Endothelial cell of umbilical vein (primary cell): ENCODE data around the gene PRR23C. TPM values are rescaled to one million over a fixed set of nuclear protein-coding genes. Genes with fewer than 3 reads are reported as not detected.

Source experiments
- BruUV-seq: library from RNA; stranded (reverse); fragments of 400-500 nt; replicated peaks from 2 replicates; lab custom pipeline; 2021; lab: Mats Ljungman, UMichigan
- CTCF ChIA-PET: fragments of 300-600, 350-600 bp; sonication (Branson Sonifier 250); formaldehyde crosslinking; loops from one replicate; lab custom pipeline; 2021; ENCODE audit warnings: antibody characterized with exemption, inconsistent platforms; lab: Charles Lee
- POLR2A ChIA-PET: fragments of 300-600, 350-600 bp; sonication (Branson Sonifier 250); formaldehyde crosslinking; loops from one replicate; lab custom pipeline; 2021; ENCODE audit warnings: antibody characterized with exemption, inconsistent platforms; lab: Charles Lee
- DNase-seq: peaks from one replicate; pipeline ENCODE4 v3.0.0-alpha.2; 2011; ENCODE audit warnings: low read depth, low spot score
- FAIRE-seq: peaks from 2 replicates; lab custom pipeline; 2011; peaks lifted over from hg19 to GRCh38; lab: Jason Lieb, UNC
- H2AFZ ChIP-seq: 2 replicates; pipeline ENCODE4 v1.6.0; 2012; ENCODE audit warnings: low read depth, low read length, control low read depth, inconsistent platforms
- H3K27ac ChIP-seq: 2 replicates; pipeline ENCODE4 v1.5.1; 2011; ENCODE audit warnings: low read depth, mild to moderate bottlenecking, control low read depth, low read length, moderate library complexity; ENCODE audit not compliant: insufficient read depth
- H3K27me3 ChIP-seq, 2 experiments: 2 replicates each; pipeline versions ENCODE4 v1.6.0 to v1.6.1; 2011; ENCODE audit warnings: low read length in 2 of 2, mixed read lengths in 1 of 2; ENCODE audit not compliant: control insufficient read depth in 2 of 2, insufficient read depth in 2 of 2
- H3K36me3 ChIP-seq, 2 experiments: 2 replicates in 1 of 2; 3 replicates in 1 of 2; pipeline ENCODE4 v1.5.1; 2011; ENCODE audit warnings: low read length in 2 of 2, mild to moderate bottlenecking in 1 of 2, moderate library complexity in 1 of 2; ENCODE audit not compliant: control insufficient read depth in 2 of 2, insufficient read depth in 2 of 2; ENCODE audit errors: extremely low read depth in 1 of 2
- H3K4me1 ChIP-seq: 3 replicates; pipeline ENCODE4 v1.5.1; 2011; ENCODE audit warnings: mild to moderate bottlenecking, low read length; ENCODE audit not compliant: control insufficient read depth, insufficient read depth; ENCODE audit errors: extremely low read depth
- H3K4me2 ChIP-seq: 2 replicates; pipeline ENCODE4 v1.6.1; 2011; ENCODE audit warnings: low read length, control low read depth, mixed read lengths; ENCODE audit not compliant: insufficient read depth
- H3K4me3 ChIP-seq, 3 experiments: fragments of 200-600 bp in 1 of 3; sonication (generic), shearing (Covaris generic) in 1 of 3; replicated peaks in 1 of 3; 2 replicates each; pipeline ENCODE4 v1.5.1; 2011 to 2016; ENCODE audit warnings: control low read depth in 3 of 3, low read length in 3 of 3, mild to moderate bottlenecking in 2 of 3, inconsistent platforms in 1 of 3, low read depth in 1 of 3, moderate library complexity in 1 of 3; ENCODE audit not compliant: insufficient read depth in 1 of 3
- H3K79me2 ChIP-seq: 2 replicates; pipeline ENCODE4 v1.6.0; 2012; ENCODE audit warnings: low read length, inconsistent platforms; ENCODE audit not compliant: control insufficient read depth, insufficient read depth
- H3K9ac ChIP-seq: replicated peaks from 2 replicates; pipeline ENCODE3; 2011; ENCODE audit warnings: low read length, control low read depth; ENCODE audit not compliant: insufficient read depth; ENCODE audit errors: extremely low read depth
- H3K9me1 ChIP-seq: replicated peaks from 3 replicates; pipeline ENCODE4 v1.6.0; 2011; ENCODE audit warnings: mild to moderate bottlenecking, low read length; ENCODE audit not compliant: control insufficient read depth, insufficient read depth; ENCODE audit errors: extremely low read depth
- H3K9me3 ChIP-seq: replicated peaks from 2 replicates; pipeline ENCODE4 v1.5.1; 2012; ENCODE audit warnings: low read length, inconsistent platforms; ENCODE audit not compliant: control insufficient read depth, insufficient read depth
- H4K20me1 ChIP-seq: replicated peaks from 2 replicates; pipeline ENCODE3; 2011; ENCODE audit warnings: mild to moderate bottlenecking, low read length; ENCODE audit not compliant: control insufficient read depth, insufficient read depth; ENCODE audit errors: extremely low read depth
- CTCF ChIP-seq, 2 donors: IDR thresholded peaks; 1 replicate in 1 of 2; 2 replicates in 1 of 2; pipeline ENCODE4 v1.5.1; 2011; ENCODE audit warnings: low read length in 2 of 2, mild to moderate bottlenecking in 2 of 2, moderate library complexity in 2 of 2, control low read depth in 1 of 2, inconsistent platforms in 1 of 2, low read depth in 1 of 2; ENCODE audit not compliant: insufficient read depth in 1 of 2; ENCODE audit errors: extremely low read depth in 1 of 2
- EZH2 ChIP-seq: IDR thresholded peaks from 2 replicates; pipeline ENCODE4 v1.6.1; 2012; ENCODE audit warnings: borderline replicate concordance, low read depth, mild to moderate bottlenecking, moderate library complexity, low read length, inconsistent platforms; ENCODE audit not compliant: severe bottlenecking
- FOS ChIP-seq: IDR thresholded peaks from 2 replicates; pipeline ENCODE4 v1.6.1; 2011; ENCODE audit warnings: mild to moderate bottlenecking, low read length, moderate library complexity, borderline replicate concordance; ENCODE audit not compliant: insufficient read depth
- GATA2 ChIP-seq: IDR thresholded peaks from 2 replicates; pipeline ENCODE4 v1.7.0; 2011; ENCODE audit warnings: low read depth, mild to moderate bottlenecking, moderate library complexity, mixed read lengths, low read length; ENCODE audit not compliant: insufficient read length, insufficient read depth
- JUN ChIP-seq: IDR thresholded peaks from 2 replicates; pipeline ENCODE4 v1.6.1; 2011; ENCODE audit warnings: borderline replicate concordance, low read depth; ENCODE audit not compliant: insufficient read length, insufficient read depth
- MAX ChIP-seq: IDR thresholded peaks from 2 replicates; pipeline ENCODE4 v1.6.1; 2011; ENCODE audit not compliant: insufficient read depth, insufficient read length
- MYC ChIP-seq: IDR thresholded peaks from one replicate; pipeline ENCODE4 v1.6.1; 2011; ENCODE audit warnings: mild to moderate bottlenecking, low read depth, low read length
- POLR2A ChIP-seq: IDR thresholded peaks from 2 replicates; pipeline ENCODE4 v1.6.1; 2012; ENCODE audit warnings: low read depth, mild to moderate bottlenecking, control low read depth, low read length
- POLR2AphosphoS5 ChIP-seq: IDR thresholded peaks from 2 replicates; pipeline ENCODE4 v1.6.1; 2012; ENCODE audit warnings: low read depth, mild to moderate bottlenecking, control low read depth, low read length, moderate library complexity; ENCODE audit not compliant: insufficient read depth
- dilution Hi-C: fragments of 300-500 bp; cut with MboI; formaldehyde crosslinking; loops from one replicate; pipeline ENCODE4 v1.15.0; 2019; ENCODE audit warnings: low sequenced_read_pairs; ENCODE audit not compliant: extremely low pct_ligation_motif_present
- intact Hi-C: fragments of 100-400 bp; cut with micrococcal nuclease; formaldehyde crosslinking; loops from one replicate; pipeline ENCODE4 v1.10.0; 2022
- polyA plus RNA-seq, 4 experiments: library from polyadenylated mRNA; depleted of rRNA in 3 of 4; stranded (reverse) in 3 of 4; unstranded in 1 of 4; fragments of >200 nt; gene quantifications; 2 replicates each; pipeline versions ENCODE4 v1.2.1 to v1.2.3, GENCODE V29; 2011 to 2012; ENCODE audit warnings: missing spikeins in 1 of 4
- total RNA-seq: library from RNA; stranded (reverse); gene quantifications from 2 replicates; pipeline ENCODE4 v1.2.3, GENCODE V29; 2021

PRR23C gene
- total and polyA plus RNA-seq, 2 donors (not counting 3 experiments of a cell fraction or from before 2014, with no cell fraction given), result not detected

GRCh38 chr3:139020868-139021234 lies 23.8 kb downstream of the PRR23C start, which contains the start of gene PRR23B:
Gene PRR23B (minus strand): TSS chr3:139020926. CDS start chr3:139020661, 265 bp downstream.
- Histone ChIP-seq H3K9ac (no peak within 1 kb of the TSS), H3K4me2 (no peak within 1 kb of the TSS), H2AFZ (no peak within 1 kb of the TSS), H3K79me2 (no peaks in the 10 kb centered on the region), H3K9me3 (no peaks in the 10 kb centered on the region), H3K4me1 (no peaks in the 10 kb centered on the region), H3K27me3 (no peaks in the 10 kb centered on the region), H3K9me1 (no peaks in the 10 kb centered on the region), H4K20me1 (no peaks in the 10 kb centered on the region), H3K4me3 (no peak within 1 kb of the TSS), H3K36me3 (no peaks in the 10 kb centered on the region), H3K27ac (no peak within 1 kb of the TSS)
- POLR2A ChIA-PET, result no interaction called here
- DNase-seq (no peak), FAIRE-seq (no peak)
- BruUV-seq, result no TSS peak
- no peak for TF ChIP-seq POLR2AphosphoS5
- no peak for TF ChIP-seq MYC
- TF ChIP-seq POLR2A, result no peak
- TF ChIP-seq FOS, result no peak
- TF ChIP-seq EZH2, result no peak
- TF ChIP-seq GATA2, result no peak
- no peak for TF ChIP-seq CTCF (IDR thresholded peaks at IDR 0.05; ENCODE audit: extremely low read depth in 1 of 2, insufficient read depth in 1 of 2, low read depth in 1 of 2, low read length in 2 of 2)
- no peak for TF ChIP-seq MAX
- TF ChIP-seq JUN, result no peak
- CTCF ChIA-PET, result no interaction called here
- intact Hi-C loops (no loop called here), dilution Hi-C loops (no loop called here)
